GM18502 (cell line): ENCODE data around the gene GTPBP4.
"Not testable (repeated sequence)": the region's sequence is repeated elsewhere in the genome, so short reads cannot be mapped to it uniquely, and the experiment has no call there.

Source experiments
- ATAC-seq: cut with Tn5 transposase; IDR thresholded peaks from one replicate; pipeline ENCODE4 v1.9.1; 2021; ENCODE audit warnings: mild to moderate bottlenecking; ENCODE audit not compliant: unreplicated experiment, poor library complexity

GTPBP4 gene

DNA sequence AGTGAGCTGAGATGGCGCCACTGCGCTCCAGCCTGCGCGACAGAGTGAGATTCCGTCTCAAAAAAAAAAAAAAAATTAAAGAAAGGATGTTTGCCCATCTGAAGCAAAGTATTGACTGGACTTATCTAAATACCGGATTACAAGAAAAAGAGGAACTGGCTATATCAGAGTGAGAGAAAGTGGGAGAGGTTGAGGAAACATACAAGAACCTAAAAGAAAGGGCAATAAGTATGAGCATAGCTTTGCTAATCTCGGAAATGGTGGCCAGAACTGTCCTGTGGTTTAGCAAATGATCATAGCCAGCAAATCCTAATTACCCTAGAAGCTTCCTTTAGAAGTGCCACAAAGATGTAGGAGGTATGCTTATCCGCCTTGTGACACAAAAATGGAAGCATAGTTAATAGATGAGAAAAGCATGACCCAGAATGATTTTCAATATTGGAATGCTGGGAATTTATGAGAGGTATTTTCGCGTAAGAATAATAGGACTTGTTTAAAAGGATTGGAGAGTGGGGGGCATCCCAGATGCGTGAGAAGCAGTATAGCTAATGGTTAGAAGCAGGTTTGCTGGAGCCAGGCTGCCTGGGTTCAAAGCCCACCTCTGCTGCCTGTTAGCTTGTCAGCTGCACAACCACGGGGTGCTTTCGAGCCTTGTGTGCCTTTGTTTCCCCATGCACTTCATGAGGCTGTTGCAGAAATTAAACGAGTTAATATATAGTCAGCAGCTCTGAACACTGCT lies 1.2 kb upstream of the GTPBP4 start:
- ATAC-seq: no peak

DNA sequence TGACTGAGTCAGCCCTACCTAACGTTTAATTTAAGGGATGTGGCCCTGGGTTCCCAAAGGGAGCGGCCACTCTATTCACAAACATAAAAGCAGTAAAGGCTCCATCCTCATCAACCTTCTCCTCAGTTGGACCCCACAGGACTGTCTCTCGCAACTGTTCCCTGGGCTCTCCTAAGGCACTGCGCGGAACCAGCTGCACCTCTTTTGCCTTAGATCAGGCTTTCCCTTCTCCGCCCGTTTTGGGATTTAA lies 689 bp upstream of the GTPBP4 start:
- ATAC-seq: no peak

DNA sequence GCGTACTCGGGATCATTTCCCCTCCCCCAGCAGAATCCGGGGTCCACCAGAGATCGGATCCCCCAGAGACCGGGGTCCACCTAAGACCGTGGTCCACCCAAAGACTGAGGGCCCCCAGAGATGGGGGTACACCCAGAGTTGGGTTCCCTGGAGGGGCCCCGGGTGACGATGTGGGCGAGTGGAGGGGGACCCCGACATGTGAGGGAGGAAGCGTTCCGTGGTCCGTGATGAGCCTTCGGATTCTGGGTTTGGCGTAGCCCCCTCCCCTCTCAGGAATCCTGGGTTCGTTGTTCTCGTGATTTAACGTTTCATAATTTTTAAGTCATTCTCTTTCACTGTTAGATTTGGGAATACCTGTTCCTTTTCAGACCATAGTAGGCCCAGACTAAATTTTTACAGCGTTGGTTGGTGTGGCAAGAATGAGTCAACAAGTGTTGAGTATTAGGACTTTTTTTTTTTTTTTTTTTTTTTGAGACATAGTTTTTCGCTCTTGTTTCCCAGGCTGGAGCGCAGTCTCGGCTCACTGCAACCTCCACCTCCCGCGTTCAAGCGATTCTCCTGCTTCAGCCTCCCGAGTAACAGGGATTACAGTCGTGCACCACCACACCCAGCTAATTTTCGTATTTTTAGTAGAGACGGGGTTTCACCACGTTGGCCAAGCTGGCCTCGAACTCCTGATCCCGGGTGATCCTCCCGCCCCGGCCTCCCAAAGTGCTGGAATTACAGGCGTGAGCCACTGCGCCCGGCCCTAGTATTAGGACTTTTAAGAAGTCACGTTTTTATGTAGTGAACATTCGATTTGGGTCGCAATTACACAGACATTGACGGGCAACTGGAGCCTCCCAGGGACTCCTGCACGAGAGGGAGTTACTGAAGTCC lies 672 bp downstream of the GTPBP4 start:
- ATAC-seq: peak; percentile 24

DNA sequence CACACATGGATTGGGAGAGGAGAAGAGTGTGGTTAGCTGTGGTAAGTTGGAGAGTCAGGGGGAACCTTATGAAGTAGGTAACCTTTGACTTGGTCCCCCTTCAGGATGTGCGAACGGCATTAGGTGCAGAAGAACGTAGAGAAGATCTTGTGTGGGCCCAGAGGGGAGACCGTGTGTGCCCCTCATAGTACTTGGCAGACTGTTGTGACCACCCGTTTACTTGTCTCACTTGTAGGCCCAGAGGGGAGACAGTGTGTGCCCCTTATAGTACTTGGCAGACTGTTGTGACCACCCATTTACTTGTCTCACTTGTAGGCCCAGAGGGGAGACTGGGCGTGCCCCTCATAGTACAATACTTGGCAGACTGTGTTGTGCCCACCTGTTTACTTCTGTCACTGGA lies 2.6 kb downstream of the GTPBP4 start:
- ATAC-seq: no peak

DNA sequence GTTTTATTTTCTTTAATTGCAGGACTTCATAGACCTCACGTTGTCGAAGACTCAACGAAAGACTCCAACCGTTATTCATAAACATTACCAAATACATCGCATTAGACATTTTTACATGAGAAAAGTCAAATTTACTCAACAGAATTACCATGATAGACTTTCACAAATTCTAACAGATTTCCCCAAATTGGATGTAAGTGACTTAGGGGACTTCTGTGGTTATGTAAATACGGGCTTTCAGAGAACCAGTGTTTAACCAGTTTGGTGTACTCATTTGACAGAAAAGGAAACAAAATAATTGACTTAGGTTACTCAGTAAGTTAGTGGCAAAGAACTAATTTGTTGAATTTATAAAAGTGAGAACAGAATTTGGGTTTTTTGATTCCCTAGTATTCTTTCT lies 4.2 kb downstream of the GTPBP4 start:
- ATAC-seq: no peak

DNA sequence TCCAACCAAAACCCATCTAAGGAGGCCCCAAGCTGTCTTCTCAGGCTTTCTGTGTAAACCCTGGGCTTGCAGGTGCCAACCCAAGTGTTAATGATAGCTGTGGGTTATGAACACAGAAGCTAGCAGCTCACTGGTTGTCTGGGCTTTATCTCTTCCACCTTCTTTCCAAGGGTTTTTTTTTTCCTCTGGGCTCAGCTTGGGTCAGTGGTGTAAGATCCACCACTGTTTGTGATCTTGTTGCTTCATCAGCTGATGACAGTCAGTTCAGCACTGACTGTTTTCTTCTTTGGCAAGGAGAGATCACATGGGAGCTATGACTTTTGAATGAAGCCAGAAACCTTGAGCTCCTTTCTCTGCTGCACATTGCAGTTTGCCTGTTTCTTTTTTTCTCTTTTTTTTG lies 4.6 kb downstream of the GTPBP4 start:
- no peak for ATAC-seq

DNA sequence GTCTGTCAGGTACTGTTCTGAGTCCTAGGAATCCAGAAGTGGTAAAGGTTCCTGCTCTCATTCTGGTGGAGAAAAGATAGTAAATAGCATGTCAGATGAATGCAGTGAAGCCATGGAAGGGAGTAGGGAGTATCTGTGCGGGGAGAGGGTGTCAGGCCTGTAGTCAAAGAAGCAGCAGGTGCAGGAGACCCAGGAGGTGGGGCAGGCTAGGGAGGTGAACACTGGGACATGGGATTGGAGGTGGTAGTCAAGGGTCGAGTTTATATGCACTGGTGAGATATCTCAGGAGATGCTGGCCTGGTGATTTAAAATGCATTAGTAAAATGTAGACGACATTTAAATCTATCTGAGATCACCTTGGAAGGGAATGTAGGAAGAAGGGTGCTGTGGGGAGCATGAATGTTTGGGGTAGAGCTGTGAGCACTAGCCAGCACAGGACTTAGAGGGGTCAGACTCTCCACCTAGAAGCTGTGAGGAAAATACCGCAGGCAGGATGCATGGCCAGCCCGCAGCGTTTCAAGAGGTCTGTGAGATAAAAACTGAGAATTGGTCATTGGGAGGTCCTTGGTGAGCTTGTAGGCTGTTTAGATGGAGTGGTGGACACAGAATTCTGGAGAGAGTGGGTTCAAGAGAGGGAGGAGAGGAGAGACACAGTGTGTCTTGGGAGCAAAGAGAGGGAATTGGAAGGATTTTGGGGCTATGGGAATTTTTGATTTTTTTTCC lies 6.8 kb downstream of the GTPBP4 start:
- ATAC-seq: no peak

DNA sequence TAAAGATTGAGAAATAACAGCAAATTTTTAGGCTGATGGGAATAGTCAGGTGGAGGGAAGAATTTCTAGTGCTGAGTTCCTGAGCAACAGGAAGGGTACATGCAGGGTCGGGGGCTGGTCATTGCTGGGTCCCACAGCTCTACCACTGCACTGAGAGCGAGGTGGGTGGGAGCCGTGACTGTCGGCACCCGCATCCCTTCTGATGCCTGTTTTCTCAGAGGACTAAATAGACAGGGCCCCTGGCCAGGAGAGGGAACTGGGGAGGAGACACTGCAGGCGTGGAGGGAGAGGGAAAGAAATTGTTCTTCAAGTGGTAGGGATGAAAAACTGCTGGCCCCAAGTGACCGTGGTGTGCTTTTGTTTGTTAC lies 7.3 kb downstream of the GTPBP4 start:
- ATAC-seq: no peak

DNA sequence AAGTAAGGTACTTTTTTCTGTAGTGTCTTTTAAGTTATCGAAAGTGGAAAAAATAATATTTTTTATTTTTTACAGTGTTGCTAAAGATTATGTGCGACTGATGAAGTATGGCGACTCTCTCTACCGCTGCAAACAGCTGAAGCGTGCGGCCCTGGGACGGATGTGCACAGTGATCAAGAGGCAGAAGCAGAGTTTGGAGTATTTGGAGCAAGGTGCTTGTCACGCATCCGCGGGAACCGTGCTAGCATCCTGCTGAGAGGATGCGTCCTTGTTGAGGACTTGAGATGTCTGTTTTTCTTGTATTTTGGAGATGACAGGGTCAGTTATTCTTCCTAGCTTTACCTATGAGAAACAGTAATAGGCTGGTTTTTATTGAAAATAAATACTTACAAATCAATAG lies 7.8 kb downstream of the GTPBP4 start:
- no peak for ATAC-seq

DNA sequence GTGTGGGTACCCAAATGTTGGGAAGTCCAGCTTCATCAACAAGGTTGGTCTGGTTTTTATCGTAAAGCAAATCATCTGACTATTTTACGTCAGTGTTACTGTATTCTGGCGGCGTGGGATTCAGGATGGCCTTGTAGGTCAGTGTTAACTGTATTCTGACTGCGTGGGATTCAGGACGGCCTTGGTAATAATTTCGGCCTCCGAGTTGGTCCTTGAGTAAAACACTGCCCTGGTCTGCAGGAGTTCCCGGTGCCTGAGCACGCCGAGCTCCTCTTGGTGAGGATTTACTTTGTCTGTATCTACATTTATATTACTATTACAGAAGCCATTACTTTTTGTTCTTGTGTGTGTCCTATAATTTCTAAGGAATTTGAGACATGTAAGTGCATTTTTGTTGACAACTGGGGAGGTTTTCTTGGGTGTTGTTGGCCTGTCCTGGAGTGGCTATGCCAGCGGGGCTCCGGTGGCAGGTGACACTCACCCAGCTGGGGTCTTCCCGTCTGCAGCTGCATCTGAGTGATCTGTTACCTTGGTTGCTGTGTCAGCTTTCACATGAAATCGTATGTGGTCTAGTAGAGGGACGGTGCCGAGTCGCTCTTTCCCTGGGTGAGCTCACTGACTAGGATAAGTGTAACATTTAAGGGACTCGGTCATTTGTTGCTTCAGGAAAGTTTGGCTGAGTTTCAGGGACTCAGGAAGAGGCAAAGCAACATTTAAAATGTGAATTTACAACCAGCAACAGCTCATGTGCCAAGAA lies 9.2 kb downstream of the GTPBP4 start:
- no peak for ATAC-seq

DNA sequence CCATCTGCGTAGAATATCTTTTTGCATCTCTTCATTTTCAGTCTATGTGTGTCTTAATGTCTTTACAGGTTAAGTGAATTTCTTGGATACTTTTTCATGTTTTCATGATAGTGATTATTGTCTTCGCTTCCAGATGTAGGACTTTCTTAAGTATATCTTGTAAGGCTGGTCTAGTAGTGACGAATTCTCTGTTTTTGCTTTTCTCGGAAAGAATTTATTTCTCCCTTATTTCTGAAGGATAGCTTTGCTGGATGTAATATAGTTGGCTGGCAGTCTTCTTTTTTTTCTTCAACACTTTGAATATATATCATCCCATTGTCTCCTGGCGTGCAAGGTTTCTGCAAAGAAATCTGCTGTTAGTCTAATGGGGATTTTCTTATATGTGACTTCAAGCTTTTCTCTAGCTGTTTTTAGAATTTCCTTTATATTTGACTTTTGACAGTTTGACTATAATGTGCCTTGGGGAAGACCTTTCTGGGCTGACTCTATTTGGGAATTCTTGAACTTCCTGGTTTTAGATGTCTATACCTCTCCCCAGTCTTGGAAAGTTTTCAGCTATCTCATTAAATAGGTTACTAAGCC lies 14.3 kb downstream of the GTPBP4 start:
- no peak for ATAC-seq

DNA sequence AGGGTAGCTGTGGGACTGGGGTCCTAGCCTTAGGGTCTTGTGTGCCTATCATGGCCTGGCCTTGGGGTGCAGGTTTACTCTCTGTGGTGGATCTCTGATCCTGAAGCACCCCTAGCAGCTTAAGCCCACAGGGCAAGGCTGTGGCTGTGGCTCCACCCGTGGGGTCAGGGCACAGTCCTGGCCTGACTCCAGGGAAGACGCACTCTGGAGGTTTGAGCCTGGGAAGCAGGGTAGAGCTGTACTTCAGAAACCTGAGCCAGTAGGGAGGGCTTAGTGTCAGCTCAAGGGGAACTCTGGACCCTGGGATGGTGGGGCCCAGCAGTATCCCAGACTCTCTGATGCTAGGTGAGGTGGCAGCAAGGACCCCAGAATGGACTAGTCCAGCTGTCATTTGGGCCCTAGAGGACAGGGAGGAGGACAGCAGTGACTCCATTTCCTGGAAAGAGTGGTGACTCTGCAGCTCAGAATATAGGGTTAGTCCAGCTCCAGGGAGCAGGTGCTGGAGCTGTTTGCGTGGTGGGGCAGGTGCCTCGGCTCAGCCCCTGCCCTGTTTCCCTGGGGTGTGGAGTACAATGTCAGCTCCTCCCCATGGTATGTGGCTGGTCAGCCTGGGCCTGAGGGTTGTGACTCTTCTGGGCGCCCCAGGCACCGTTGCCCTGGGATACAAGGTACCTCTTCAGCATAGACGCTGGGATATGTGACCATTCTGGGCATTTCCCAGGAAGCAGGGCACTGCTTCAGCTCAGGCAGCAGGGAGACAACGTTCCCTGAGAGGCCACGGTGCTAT lies 15.8 kb downstream of the GTPBP4 start:
- no peak for ATAC-seq

DNA sequence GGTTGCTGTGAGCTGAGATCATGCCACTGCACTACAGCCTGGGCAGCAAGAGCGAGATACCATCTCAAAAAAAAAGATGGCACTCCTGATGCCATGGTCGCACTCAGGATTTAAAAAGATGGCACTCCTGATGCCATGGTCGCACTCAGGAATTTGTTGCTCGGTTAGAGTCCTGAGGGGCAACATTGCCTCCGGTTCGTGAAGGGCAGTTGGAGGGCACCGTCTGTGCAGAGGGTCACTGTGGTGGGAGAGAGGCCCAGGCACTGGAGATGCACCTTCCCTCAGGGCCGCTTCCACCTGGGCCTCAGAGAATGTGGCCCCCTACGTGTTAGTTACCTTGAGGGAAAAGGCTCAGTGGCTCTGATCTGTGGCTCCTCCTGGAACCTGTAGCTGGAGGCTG lies 18.3 kb downstream of the GTPBP4 start:
- ATAC-seq: no peak

DNA sequence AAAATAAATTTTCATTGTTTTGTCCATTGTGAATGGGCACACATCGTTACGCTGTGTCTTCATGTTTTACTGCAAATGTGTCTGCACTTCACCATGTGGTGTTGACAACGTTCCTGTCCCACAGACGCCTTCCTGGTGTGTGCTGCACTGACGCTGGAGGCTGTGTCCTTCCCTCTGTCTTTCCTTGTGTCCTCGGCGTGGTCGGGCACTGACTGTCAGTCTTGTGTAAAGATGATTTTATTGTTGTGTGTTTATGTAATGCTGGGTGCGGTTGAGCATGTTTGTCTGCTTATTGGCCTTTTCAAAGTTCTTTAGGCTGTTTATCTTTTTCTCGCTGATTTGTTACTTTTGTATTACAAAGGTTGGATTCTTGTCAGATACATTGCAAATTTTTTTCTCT lies 19.3 kb downstream of the GTPBP4 start:
- no peak for ATAC-seq

DNA sequence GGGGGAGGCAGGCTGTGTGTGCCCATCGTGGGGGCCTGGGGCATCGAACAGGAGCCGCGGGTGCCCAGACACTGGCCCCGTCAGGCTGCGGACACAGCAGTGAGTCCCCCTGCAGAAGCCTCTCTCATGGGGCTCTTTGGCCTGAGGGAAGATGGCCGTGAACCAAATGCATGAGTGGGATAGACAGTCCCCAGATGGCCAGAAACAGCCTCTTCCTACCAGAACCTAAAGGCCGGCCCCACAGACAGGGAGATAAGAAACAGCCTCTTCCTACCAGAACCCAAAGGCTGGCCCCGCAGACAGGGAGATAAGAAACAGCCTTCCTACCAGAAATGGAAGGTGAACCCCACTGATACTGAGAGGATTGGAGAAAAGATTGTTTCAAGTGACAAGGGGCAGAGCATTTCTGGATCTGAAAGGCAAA lies 20.8 kb downstream of the GTPBP4 start:
- no peak for ATAC-seq

DNA sequence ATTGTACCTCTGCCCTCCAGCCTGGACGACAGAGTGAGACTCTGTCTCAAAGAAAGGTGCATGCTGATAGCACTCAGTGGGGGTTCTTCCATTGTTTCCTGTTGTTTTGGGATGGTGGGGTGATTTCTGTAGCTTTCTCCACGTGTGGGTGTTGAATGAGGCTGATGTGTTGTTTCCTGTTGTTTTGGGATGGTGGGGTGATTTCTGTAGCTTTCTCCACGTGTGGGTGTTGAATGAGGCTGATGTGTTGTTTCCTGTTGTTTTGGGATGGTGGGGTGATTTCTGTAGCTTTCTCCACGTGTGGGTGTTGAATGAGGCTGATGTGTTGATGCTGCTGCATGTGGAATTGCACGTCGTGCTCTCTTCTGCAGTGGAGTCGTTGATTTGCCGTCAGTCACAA lies 21.7 kb downstream of the GTPBP4 start:
- ATAC-seq: not testable (repeated sequence)

DNA sequence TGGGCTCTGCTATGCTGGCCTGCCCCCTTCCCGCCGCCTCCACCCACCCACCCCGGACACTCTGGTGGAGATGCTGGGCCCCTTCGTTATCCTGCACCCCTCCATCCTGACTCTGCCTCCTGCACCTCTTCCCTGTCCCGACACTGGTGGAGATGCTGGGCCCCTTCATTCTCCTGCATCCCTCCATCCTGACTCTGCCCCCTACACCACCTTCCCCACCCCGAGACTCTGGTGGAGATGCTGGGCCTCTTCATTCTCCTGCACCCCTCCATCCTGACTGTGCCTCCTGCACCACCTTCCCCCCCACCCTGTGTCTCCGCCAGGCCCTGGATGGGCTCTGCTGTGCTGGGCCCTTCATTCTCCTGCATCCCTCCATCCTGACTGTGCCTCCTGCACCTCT lies 22.5 kb downstream of the GTPBP4 start:
- ATAC-seq: no peak

DNA sequence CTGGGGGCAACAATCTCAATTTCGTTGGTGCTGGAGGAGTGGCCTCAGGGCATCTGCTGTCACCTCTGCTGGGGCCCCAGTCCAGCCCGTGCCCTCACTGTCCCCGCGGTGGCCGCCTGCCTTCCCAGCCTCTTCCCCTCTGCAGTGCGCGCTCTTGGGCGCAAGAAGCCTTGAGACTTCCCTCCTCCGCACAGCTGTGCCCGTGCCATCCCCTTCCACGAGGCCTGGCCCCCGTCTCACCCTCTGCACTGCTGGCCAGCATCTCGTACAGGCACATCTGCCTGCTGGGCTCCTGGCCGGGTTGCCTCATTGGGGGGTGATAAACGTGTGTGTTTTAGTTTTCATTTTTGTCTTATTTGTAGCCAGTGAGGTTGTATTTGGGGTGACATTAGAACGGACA lies 23.5 kb downstream of the GTPBP4 start:
- ATAC-seq: no peak

DNA sequence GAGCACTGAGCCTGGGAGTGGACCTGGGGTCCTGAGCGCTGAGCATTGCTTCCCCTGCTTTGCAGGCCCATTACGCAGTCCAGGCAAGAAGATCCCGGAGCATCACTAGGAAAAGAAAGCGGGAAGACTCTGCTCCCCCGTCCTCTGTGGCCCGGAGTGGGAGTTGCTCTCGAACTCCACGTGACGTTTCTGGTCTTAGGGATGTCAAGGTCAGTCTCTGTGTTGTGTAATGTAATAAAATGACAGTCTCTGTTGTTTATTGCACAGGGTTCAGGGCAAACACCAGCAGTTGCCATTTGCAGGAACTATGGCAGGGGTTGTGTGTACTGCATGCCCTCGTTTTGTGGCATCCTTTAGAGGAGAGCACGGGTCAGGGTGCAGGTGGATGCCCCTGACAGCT lies 27.5 kb downstream of the GTPBP4 start:
- ATAC-seq: no peak

DNA sequence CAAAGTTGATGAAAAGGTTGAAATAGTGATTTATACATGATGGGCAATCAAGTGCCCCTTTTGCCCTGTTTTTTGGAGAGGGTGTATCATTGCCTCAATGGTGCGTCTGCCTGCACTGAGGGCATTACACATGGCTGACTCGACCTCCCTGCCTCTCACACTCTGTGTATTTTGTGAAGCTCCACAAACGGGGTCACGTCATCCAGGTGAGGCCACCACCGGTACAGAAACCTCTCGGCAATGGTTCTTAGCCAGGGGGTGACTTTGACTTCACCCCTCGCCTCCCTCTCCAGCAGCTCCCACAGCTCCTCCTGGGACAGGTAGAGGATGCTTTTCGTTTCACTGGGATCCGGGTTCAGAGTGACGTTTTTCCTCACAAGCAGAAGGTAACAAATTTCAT lies 31.1 kb downstream of the GTPBP4 start:
- ATAC-seq: no peak
